ENCODE measurements around the gene MBLAC1.
A peak's percentile ranks its signal among the peaks of the same experiment; 100 is the strongest.

Gene MBLAC1

DNA sequence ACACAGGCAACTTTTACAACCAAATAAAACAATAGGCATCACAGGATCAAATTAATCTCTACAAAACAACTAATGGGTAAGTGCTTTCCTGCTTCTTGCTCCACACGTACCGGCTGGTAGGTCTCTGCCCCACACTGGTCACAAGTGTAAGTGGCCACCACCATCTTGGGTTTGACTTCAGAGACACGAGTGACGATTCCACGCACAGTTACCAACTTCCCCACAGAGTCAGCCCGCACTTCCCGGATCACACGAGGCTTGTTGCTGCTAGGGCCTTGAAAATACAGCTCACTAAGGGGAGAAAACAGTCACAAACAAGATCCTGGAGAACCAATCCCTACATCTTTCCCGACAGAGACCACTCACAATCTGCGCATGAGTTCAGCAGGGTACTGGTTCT, 27.9 kb upstream of the MBLAC1 start:
- DNase-seq (ENCODE audit: low read depth): no peak

DNA sequence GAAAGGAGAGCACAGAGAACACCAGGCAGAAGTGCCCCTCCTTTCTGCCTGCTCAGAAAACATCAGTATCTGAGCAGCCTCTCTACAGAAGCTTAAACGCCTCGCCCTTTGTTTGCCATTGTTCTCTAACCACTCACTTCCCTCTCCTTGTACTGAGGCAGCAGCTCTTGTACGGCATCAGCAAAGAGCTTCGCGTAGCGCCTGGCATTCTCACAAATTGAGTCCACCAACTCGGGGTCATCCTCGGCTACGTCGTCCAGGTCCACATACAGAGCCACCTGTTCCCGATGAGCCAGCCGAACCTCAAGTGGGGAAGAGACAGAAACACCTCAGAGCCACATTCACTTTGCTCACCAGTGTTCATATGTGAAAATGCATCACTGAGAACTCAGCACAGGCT, 27.3 kb upstream of the MBLAC1 start:
- no peak for DNase-seq (ENCODE audit: low read depth)

DNA sequence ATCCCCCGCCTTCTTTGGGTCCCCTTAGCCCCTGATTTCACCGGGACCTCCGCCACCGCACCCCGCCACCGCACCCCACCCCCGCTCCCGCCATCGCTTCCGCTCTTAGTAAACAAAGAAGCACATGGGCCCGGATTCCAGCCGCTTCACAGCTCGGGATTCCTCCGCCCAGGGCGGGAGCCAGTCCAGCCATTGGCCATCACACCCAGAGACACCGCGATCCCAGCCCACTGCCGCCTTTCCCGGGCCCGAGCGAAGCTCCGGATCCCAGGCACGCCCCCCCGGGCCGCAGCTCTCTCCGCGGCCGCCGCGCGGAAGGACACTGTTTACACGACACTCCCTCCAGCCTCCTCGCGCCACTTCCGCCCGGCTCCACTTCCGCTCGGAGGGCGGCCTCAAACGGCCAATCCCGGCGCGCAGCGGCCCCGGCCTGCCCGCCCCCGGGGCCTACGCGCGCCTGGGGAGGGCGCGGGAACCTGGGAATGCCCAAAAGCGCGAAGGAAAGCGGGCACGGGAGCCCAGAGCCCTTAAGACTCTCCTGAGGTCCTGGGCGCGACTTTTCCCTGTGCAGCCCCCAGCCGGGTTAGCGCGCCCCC, 26.2 kb upstream of the MBLAC1 start:
- peak; percentile 91 for DNase-seq (ENCODE audit: low read depth)

DNA sequence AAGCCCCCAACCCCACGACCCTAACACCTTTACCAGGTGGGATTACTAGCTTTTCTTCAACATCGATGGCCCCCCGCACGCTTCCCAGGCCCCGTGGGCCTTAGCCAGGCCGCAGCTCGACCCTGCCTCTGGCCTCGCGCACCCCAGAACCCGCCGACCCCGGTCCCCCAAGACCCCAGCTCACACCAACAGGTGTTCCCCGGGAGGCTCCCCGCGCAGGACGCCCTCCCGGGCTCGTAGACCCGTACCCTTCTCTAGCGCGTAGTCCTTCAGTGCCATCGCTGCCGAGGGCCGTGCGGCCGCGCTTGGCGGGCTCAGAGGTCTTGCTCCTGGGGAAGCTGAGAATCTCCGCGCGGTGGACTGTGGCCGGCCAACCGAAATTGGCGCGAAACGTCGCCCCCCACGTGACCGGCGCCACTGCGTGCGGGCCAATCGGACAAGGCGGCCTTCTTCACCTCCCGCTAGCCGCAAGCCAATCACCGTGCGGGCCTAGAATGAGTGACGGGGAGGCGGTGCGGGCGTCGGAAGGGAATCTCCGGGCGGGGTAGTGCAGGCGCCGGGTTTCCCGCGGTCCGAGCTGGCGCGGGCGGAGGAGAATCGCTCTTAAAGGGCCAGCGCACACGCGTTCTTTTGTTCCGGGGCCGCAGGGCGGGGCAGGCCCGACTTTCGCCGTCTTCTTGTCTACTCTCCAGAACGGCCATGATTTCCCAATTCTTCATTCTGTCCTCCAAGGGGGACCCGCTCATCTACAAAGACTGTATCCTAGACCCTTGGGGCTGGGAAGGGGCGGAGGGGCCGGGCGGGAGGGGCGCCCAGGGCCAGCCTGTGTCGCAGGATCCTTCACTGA, 25.5 kb upstream of the MBLAC1 start, which contains the start of the genes AP4M1 and MCM7:
Gene AP4M1 (plus strand): TSS at position 628 of the 847 bp plus-strand sequence. CDS start 72 bp downstream, at position 700.
Gene MCM7 (minus strand): TSS at position 382 of the 847 bp plus-strand sequence. CDS start 103 bp downstream, at position 279.
- DNase-seq (ENCODE audit: low read depth): peak; percentile 89

DNA sequence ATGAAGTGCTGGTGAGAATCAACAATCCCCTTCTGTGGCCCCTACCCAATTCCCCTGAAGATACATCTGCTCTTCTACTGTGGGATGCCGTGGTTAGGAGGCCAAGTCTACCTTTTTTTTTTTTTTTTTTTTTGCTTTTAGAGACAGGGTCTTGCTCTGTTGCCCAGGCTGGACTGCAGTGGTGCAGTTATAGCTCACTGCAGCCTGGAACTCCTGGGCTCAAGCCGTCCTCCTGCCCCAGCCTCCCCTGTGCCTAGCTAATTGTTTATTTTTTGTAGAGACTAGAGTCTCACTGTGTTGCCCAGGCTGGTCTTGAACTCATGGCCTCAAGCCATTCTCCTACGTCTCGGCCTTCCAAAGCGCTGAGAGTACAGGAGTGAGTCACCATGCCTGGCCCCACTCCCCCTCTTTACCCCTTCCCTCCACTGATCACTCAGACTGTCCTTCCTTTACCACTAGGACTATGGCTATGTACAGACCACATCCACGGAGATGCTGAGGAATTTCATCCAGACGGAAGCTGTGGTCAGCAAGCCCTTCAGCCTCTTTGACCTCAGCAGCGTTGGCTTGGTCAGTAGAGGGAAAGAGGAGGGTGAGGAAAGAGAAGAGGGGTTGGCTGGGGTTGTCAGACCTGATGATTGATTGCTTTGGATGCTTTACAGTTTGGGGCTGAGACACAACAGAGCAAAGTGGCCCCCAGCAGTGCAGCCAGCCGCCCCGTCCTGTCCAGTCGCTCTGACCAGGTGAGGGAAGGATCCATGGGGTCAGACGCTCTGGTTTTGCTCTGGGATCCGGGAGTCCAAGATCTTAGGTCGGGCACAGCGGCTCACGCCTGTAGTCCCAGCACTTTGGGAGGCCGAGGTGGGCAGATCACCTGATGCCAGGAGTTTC, 23.6 kb upstream of the MBLAC1 start:
- DNase-seq (ENCODE audit: low read depth): peak; percentile 49

DNA sequence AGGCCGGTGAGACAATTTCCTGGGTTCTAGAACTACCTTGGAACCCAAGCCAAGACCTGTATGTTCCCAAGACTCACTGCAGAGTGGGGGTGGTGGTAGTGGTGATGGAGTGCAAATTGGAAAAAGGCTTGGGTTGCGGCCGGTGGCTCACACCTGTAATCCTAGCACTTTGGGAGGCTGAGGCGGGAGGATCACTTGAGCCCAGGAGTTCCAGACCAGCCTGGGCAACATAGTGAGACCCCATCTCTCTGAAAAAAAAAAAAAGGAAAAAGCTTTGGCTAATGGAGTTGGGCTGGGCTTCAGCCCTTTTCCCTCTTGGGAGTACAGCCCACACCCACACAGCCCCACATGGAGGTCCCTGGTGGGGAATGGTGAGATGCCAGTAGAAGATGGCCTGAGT, 21.2 kb upstream of the MBLAC1 start:
- DNase-seq (ENCODE audit: low read depth): no peak

DNA sequence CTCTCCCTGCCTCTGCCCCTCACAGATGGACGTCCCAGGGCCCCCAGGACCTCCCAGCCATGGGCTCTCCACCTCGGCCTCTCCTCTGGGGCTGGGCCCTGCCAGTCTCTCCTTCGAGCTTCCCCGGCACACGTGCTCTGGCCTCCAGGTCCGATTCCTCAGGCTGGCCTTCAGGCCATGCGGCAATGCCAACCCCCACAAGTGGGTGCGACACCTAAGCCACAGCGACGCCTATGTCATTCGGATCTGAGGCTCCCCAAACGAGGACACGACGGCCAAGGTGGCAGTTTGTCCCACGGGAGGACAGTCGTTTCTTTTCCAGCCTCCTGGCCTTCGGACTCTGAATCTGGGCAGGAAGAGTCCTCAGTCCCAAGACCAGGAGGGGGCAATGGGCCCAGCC, 20.1 kb upstream of the MBLAC1 start:
- DNase-seq (ENCODE audit: low read depth): no peak

DNA sequence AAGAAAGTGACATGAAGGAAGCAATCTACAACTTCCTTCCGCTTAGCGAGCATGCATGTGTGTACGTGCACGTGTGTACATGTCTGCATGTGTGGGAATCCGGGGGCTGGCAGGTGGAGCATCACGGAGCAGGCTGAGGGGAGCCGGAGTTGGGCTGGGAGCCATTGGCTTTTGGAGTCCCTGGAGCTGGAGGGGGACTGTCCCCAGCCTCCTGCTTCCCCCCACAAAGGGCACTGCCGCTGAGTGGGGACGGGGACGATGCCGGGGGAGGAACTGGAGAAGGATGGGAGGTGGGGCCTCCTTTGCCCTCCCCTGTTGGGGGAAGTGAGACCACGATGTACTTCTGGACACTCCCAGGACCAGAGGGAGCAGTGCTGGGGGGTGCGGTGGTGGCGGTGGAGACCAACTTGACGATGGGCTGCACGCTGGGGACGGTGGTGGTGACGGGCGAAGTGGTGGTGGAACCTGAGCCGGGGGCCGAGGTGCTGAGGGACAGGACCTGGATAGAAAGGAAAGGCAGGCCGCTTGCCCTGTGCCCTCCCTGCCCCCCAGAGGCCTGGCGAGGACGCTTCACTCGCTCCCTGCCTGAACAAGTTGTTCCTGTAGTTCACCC, 19.5 kb upstream of the MBLAC1 start:
- DNase-seq (ENCODE audit: low read depth): no peak

DNA sequence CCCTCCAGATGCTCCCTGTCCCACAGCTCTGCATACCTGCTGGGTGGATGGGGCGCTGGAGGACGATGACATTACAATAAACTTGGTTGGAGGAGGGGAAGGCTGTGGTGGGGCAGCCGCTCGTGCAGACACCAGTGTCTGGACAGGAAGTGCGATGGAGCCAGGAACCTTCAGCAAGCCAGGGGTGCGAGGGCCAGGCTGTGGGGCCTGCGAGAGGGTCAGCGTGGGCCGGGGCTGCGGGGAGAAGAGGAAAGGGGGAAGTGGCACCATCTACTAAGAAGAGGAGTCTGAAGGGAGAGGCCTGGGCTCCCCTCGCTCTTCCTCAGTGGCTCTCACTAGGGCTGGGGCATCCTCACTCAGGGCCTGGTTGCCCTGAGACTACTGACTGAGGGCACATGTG, 18.9 kb upstream of the MBLAC1 start:
- no peak for DNase-seq (ENCODE audit: low read depth)

DNA sequence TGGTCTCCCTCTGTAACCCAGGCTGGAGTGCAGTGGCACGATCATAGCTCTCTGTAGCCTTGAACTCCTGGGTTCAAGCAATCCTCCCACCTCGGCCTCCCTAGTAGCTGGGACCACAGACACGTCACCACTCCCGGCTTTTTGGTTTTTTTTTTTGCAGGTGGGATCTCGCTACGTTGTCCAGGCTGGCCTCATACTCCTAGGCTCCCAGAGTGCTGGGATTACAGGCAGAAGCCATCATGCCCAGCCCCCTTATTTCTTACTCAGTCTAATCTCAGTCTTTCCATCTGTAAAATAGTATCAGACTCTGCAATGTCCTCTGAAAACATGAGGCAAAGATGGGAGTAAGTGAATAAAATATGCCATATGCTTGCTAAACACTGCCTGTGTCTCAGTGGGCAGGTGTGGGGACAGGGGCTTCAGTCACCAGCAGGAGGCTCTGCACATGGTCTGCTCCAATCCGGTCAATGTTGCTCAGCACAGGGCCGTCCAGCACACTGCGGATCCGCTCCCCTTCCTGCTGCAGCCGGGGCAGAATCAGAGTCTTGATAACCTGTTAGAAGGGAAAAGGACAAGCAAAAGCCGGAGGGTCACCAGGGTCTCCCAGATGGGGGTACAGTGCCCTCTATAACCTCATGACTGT, 17.1 kb upstream of the MBLAC1 start:
- no peak for DNase-seq (ENCODE audit: low read depth)

DNA sequence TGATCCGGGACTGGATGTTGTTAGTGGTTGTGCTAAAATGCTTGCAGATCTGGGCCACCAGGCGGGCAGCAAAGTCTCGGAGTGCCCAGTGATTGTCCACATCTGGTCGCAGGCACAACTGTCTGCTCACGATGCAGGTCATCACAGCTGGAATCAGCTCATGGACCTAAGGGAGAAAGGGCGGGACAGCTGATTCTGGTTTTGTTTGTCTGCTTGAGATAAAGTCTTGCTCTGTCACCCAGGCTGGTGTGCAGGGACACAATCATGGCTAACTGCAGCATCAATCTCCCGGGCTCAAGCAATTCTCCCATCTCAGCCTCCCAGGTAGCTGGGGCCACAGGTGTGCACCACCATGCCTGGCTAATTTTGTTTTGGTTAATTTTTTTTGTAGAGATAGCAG, 15.6 kb upstream of the MBLAC1 start:
- no peak for DNase-seq (ENCODE audit: low read depth)

DNA sequence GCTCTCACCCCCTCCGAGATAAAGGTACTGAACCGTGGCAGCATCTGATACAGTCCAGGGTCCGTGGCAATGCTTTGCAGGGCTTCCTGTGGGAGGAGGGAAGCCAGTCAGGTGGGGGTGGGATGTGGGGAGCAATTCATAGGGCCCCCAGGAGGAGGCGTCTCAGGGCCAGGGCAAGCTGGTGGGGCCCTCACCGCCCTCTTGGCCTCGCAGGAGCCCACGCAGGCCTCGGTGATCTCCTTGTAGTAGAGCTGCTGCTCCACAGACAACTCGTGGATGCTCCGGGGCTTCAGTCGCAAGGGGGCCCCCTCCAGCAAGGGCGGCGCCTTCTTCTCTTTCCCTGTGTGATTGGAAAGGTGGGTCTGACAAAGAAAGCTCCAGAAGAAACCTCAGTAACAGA, 14.9 kb upstream of the MBLAC1 start:
- DNase-seq (ENCODE audit: low read depth): no peak

DNA sequence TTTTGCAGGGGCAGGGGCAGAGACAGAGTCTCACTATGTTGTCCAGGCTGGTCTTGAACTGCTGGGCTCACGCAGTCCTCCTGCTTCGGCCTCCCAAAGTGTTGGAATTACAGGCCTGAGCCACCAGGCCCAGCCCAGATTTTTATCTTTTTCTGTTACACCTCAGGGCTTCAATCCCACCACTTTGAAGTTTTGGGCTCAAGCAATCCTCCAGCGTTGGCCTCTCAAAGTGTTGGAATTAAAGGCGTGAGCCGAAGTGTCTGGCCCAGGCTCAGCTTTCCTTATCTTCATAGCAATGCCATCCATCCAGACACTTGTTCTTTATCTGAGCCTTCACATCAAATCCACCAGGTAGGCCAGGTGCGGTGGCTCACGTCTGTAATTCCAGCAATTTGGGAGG, 11.7 kb upstream of the MBLAC1 start:
- DNase-seq (ENCODE audit: low read depth): no peak

DNA sequence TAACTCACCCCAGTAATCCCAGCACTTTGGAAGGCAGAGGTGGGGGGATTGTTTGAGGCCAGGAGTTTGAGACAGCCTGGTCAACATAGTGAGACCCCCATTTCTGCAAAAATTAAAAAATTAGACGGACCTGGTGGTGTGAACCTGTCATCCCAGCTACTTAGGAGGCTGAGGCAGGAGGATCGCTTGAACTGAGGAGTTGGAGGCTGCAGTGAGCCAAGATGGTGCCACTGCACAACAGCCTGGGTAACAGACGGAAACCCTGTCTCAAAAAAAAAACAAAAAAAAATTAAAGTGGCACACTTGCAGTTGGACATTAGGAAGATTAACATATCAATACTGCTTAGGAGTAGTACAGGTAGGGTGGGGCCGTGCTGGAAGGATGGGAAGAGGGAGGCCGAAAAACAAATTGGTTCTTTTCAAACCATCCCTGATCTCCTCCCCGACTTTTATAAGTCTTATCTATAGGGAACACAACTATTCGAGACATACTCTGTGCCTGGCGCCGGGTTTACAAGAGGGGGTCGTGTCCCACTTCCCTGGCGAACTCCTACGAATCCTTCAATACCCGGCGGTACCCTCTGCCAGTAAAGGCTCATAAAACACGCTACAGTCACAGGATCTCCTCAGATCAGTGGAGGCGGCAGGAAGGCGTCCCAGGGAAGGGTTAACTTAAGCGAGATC, 8.2 kb upstream of the MBLAC1 start:
- DNase-seq (ENCODE audit: low read depth): no peak

DNA sequence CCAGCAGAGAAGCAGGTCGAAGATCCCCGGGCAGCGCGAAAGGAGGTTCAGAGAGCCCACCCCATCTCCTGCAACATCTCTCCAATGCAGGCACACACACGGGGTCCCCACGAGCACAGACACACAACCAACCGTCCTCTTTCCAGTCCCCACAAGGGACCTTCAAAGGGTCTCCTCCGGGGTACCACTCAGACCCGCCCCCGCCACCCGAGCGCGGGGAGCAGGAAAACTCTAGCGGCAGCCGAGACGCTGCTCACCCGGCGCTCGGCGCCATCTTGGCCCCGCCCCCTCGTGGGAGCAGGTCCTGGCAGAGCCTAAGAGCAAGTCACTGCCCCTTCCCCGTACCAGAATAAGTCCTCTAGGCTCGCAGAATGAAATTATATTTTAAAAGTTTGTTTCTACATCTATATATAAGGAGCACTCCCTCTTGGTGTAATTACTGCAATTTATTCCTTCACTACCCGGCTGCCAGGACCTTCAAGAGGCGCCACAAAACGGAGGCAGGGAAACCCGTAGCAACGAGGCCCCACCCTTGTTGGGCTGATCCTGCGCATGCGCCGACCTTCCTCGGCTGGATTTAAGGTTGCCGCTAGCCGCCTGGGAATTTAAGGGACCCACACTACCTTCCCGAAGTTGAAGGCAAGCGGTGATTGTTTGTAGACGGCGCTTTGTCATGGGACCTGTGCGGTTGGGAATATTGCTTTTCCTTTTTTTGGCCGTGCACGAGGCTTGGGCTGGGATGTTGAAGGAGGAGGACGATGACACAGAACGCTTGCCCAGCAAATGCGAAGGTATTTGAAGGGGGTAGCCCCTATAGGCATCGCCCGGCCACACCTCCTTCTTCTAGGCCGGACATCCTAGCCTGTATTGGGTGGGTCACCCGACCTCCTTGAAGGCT, 7.4 kb upstream of the MBLAC1 start, which contains the start of the genes CNPY4 and TAF6:
Gene CNPY4 (plus strand): TSS at position 563 of the 898 bp plus-strand sequence. CDS start 111 bp downstream, at position 674.
Gene TAF6 (minus strand): TSS at position 287 of the 898 bp plus-strand sequence. CDS start 5,149 bp downstream, outside the sequence.
- DNase-seq (ENCODE audit: low read depth): peak; percentile 77

DNA sequence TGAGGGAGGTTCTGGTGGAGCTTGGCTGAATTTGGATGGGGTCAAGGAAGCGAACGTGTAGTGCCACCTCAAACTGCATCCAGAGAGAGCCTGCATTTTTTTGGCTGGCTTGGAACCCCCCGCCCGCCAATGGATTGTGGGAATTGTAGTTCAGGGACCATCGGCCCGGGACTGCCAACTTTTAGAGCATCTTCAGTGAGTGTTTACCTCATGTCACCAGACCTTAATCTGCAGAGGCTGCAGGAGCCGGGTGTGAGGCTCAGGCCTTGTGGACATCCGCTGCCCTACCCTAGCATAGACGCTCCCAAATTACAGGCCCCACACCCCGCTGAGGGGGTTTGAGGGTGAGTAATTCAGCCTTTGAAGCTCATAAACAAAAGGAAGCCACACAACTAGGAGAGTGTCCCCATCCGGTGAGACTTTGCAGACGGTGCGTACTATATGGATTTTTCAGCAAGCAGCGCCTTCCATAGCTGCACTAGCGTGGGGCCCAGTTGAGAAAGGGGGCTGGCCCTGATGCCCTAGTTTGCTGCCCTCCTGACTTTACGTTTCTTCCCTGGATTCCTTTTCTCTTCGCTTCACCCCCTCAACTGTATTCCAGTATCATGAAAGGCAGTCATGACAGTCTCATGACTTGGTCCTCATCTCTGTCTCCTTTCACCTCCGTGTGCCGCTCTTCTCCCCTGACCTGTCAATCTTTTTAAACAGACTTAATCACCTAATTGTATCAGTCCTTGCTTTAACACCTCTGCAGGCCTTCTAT, 6.6 kb upstream of the MBLAC1 start:
- peak; percentile 29 for DNase-seq (ENCODE audit: low read depth)

DNA sequence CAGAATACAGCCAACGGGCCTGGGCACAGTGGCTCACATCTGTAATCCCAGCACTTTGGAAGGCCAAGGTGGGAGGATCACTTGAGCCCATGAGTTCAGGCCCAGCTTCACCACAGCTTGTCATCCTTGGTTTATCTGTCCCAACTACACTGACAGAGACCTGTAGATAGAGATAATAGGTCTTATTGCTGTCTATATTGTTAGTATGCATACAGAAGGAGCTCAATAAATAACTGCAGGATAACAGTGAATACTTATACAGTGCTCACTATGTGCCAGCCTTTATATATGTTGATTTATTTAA, 6.1 kb upstream of the MBLAC1 start:
- DNase-seq (ENCODE audit: low read depth): no peak

DNA sequence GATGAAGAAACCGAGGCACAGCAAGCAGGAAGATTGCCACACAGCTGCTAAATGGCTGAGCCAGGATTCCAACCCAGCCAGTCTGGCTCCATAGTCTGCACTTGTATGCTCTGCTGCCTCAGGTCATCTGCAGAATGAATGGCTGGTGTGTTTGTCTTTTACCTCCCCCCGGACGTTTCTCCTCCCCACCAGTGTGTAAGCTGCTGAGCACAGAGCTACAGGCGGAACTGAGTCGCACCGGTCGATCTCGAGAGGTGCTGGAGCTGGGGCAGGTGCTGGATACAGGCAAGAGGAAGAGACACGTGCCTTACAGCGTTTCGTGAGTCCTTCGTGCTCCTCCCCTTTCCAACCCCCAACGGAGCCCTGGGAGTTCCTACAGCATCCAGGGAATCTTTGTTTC, 4.7 kb upstream of the MBLAC1 start:
- no peak for DNase-seq (ENCODE audit: low read depth)

DNA sequence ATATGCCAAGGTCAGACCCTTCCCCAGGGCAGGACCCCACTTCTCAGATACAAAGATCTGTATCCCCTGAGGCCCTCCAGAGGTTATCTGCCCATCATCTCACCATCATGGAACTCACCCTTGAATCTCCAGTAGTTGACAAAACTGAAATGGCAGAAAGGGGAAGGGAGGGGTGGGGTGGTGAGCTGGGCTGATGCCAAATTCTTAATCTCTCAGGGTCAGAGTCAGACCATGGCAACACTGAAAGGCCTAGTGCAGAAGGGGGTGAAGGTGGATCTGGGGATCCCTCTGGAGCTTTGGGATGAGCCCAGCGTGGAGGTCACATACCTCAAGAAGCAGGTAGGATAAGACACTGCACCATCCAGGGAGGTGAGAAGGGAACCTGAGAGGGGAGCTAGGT, 4.2 kb upstream of the MBLAC1 start:
- no peak for DNase-seq (ENCODE audit: low read depth)

All from GM04503 (cell line).